ENCODE results near the gene NOS3. TPM values are rescaled to one million over a fixed set of nuclear protein-coding genes. Genes with fewer than 3 reads are reported as not detected.

Gene NOS3
- total RNA-seq, 1 donor from 2014 or later, result 0.86 TPM

DNA sequence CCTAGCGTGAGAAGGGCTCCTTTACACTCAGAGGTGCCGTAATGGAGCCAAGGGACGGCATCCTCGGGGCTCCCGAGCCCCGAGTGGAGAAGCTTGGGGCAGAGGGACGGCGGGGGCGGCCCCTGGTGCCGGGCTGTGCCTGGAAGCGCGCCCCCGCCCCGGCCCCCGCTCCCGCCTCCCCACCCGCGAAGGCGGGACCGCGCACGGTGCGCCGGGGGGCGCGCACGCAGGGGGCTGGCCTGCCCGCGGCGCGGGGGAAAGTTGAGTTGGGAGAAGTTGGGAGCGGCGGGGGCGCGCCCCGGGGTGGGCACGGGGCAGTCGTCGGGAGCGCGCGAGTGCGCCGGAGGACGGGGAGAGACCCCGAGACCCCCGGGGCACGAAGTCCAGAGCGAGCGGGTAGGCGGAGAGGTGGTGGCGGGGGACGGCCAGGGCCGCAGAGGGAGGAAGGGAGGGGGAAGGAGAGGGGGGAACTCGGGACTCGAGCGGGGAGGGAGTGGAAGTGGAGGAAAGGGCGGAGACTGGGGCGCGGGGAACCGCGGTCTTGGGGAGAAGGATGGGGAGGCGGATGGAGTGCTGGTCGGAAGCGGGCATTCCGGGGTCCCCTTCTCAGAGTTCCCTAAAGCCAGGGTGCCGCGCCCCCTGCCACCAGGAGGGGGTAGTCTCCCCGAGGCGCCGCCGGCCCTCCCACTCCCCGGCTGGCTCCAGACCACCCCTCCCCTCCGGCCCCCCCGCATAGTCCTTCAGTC is 68.7 kb downstream of the NOS3 start, which contains the start of gene SLC4A2:
Gene SLC4A2 (plus strand): TSS at position 223 of the 746 bp plus-strand sequence. CDS start 2,399 bp downstream, outside the sequence.
- peaks cover 9% of the 10 kb centered on the region for H3K9me3 Mint-ChIP-seq (ENCODE audit: unreplicated experiment)
- peak within 1 kb of the TSS; percentile 99 for H3K27ac Mint-ChIP-seq (ENCODE audit: unreplicated experiment)
- no peaks in the 10 kb centered on the region for H3K36me3 Mint-ChIP-seq (ENCODE audit: unreplicated experiment)
- peak; percentile 65 for DNase-seq
- peaks cover 21% of the 10 kb centered on the region for H3K4me1 Mint-ChIP-seq (ENCODE audit: low read depth, unreplicated experiment)
- H3K27me3 Mint-ChIP-seq (ENCODE audit: unreplicated experiment), result peaks cover 22% of the 10 kb centered on the region
- peak within 1 kb of the TSS; percentile 99 for H3K4me3 Mint-ChIP-seq (ENCODE audit: unreplicated experiment)
- peak; percentile 77 for TF ChIP-seq CTCF (IDR thresholded peaks at IDR 0.05; ENCODE audit: partially characterized antibody, unreplicated experiment)

- peaks cover 9% of the 10 kb centered on the region for H3K9me3 Mint-ChIP-seq (ENCODE audit: unreplicated experiment)
- H3K4me3 Mint-ChIP-seq (ENCODE audit: unreplicated experiment), result peak overlapping the region; percentile 83
- peaks cover 19% of the 10 kb centered on the region for H3K27me3 Mint-ChIP-seq (ENCODE audit: unreplicated experiment)
- H3K4me1 Mint-ChIP-seq (ENCODE audit: low read depth, unreplicated experiment), result peaks cover 21% of the 10 kb centered on the region
- TF ChIP-seq CTCF (IDR thresholded peaks at IDR 0.05; ENCODE audit: partially characterized antibody, unreplicated experiment), result peak; percentile 45
- no peaks in the 10 kb centered on the region for H3K36me3 Mint-ChIP-seq (ENCODE audit: unreplicated experiment)
- no peak for DNase-seq
- peak overlapping the region; percentile 78 for H3K27ac Mint-ChIP-seq (ENCODE audit: unreplicated experiment)
Observed at GRCh38 chr7:151060113-151060415, 69.2 kb downstream of the NOS3 start.

GRCh38 chr7:151060416-151061212 is 69.8 kb downstream of the NOS3 start:
- DNase-seq, result no peak
- Mint-ChIP-seq H3K36me3 (ENCODE audit: unreplicated experiment) (no peaks in the 10 kb centered on the region), H3K27me3 (ENCODE audit: unreplicated experiment) (peaks cover 19% of the 10 kb centered on the region), H3K9me3 (ENCODE audit: unreplicated experiment) (peaks cover 9% of the 10 kb centered on the region), H3K4me1 (ENCODE audit: low read depth, unreplicated experiment) (peaks cover 21% of the 10 kb centered on the region), H3K4me3 (ENCODE audit: unreplicated experiment) (peak overlapping the region; percentile 83), H3K27ac (ENCODE audit: unreplicated experiment) (peak overlapping the region; percentile 78)
- no peak for TF ChIP-seq CTCF (IDR thresholded peaks at IDR 0.05; ENCODE audit: partially characterized antibody, unreplicated experiment)

GRCh38 chr7:151061213-151062110 is 70.6 kb downstream of the NOS3 start:
- H3K36me3 Mint-ChIP-seq (ENCODE audit: unreplicated experiment), result no peaks in the 10 kb centered on the region
- H3K4me1 Mint-ChIP-seq (ENCODE audit: low read depth, unreplicated experiment), result peaks cover 21% of the 10 kb centered on the region
- peak overlapping the region; percentile 83 for H3K4me3 Mint-ChIP-seq (ENCODE audit: unreplicated experiment)
- H3K9me3 Mint-ChIP-seq (ENCODE audit: unreplicated experiment), result peaks cover 9% of the 10 kb centered on the region
- H3K27me3 Mint-ChIP-seq (ENCODE audit: unreplicated experiment), result peaks cover 18% of the 10 kb centered on the region
- no peak for TF ChIP-seq CTCF (IDR thresholded peaks at IDR 0.05; ENCODE audit: partially characterized antibody, unreplicated experiment)
- peak overlapping the region; percentile 46 for H3K27ac Mint-ChIP-seq (ENCODE audit: unreplicated experiment)
- no peak for DNase-seq

Data from glutamatergic neuron (in vitro differentiated cells).